H1 (cell line): ENCODE data around the gene LRP1. TPM values are rescaled to one million over a fixed set of nuclear protein-coding genes. Genes with fewer than 3 reads are reported as not detected.

ENCODE experiments used
- CTCF ChIA-PET: fragments of 300-600 bp; sonication (Branson Sonifier 250); formaldehyde crosslinking; loops from one replicate; lab custom pipeline; 2021; ENCODE audit not compliant: partially characterized antibody; lab: Charles Lee
- POLR2A ChIA-PET: fragments of 300-600 bp; sonication (Branson Sonifier 250); formaldehyde crosslinking; loops from one replicate; lab custom pipeline; 2021; ENCODE audit warnings: inconsistent platforms; ENCODE audit not compliant: partially characterized antibody; lab: Charles Lee
- DNase-seq, 2 experiments: peaks; one replicate each; pipeline versions ENCODE4 v3.0.0 to v3.0.0-alpha.2; 2010 to 2022; ENCODE audit warnings: low spot score in 2 of 2, low read depth in 1 of 2, mixed read lengths in 1 of 2
- FAIRE-seq: peaks from 2 replicates; lab custom pipeline; 2011; peaks lifted over from hg19 to GRCh38; lab: Jason Lieb, UNC
- H2AFZ ChIP-seq: 2 replicates; pipeline ENCODE4 v1.8.1; 2012; ENCODE audit warnings: low read length, inconsistent platforms
- H2AK5ac ChIP-seq: 2 replicates; pipeline ENCODE4 v1.6.1; 2013; ENCODE audit warnings: low read depth, low read length
- H2BK120ac ChIP-seq: replicated peaks from 2 replicates; pipeline ENCODE3; 2013; ENCODE audit warnings: low read depth, low read length, inconsistent platforms
- H2BK12ac ChIP-seq: 2 replicates; pipeline ENCODE4 v1.6.1; 2013; ENCODE audit warnings: low read depth, low read length
- H2BK15ac ChIP-seq: 2 replicates; pipeline ENCODE4 v1.6.1; 2013; ENCODE audit warnings: low read length
- H2BK20ac ChIP-seq: 2 replicates; pipeline ENCODE4 v1.6.1; 2013; ENCODE audit warnings: low read length
- H2BK5ac ChIP-seq: 2 replicates; pipeline ENCODE4 v1.6.1; 2013; ENCODE audit warnings: low read depth, low read length
- H3K14ac ChIP-seq: 2 replicates; pipeline ENCODE4 v1.6.1; 2013; ENCODE audit warnings: inconsistent platforms; ENCODE audit not compliant: insufficient read length
- H3K18ac ChIP-seq: 2 replicates; pipeline ENCODE4 v1.6.1; 2013; ENCODE audit warnings: low read length; ENCODE audit errors: extremely low read depth
- H3K23ac ChIP-seq: 2 replicates; pipeline ENCODE4 v1.6.1; 2013; ENCODE audit warnings: inconsistent platforms; ENCODE audit not compliant: insufficient read length
- H3K23me2 ChIP-seq: 2 replicates; pipeline ENCODE4 v1.6.1; 2013; ENCODE audit warnings: low read depth, low read length
- H3K27ac ChIP-seq: 2 replicates; pipeline ENCODE4 v1.6.1; 2011; ENCODE audit warnings: low read depth, low read length, inconsistent platforms
- H3K27me3 ChIP-seq, 4 experiments: replicated peaks in 1 of 4; 1 replicate in 1 of 4; 2 replicates in 3 of 4; pipeline versions ENCODE4 v1.6.1 to v1.8.1; 2011 to 2013; ENCODE audit warnings: low read length in 3 of 4, mild to moderate bottlenecking in 3 of 4, inconsistent platforms in 2 of 4, mixed read lengths in 2 of 4, moderate library complexity in 1 of 4; ENCODE audit not compliant: control insufficient read depth in 3 of 4, insufficient read depth in 3 of 4; ENCODE audit errors: extremely low read depth in 1 of 4
- H3K36me3 ChIP-seq, 4 experiments: 2 replicates each; pipeline versions ENCODE4 v1.6.1 to v1.8.1; 2011 to 2013; ENCODE audit warnings: mild to moderate bottlenecking in 4 of 4, low read length in 3 of 4, moderate library complexity in 2 of 4, control low read depth in 1 of 4, inconsistent platforms in 1 of 4; ENCODE audit not compliant: insufficient read depth in 4 of 4, control insufficient read depth in 2 of 4
- H3K4ac ChIP-seq: replicated peaks from 2 replicates; pipeline ENCODE3; 2013; ENCODE audit warnings: low read length, low read depth, mixed read lengths, inconsistent platforms; ENCODE audit not compliant: insufficient read length
- H3K4me1 ChIP-seq, 4 experiments: replicated peaks in 1 of 4; 1 replicate in 1 of 4; 2 replicates in 3 of 4; pipeline versions ENCODE4 v1.6.1 to v1.8.1; 2011 to 2013; ENCODE audit warnings: low read length in 3 of 4, inconsistent platforms in 2 of 4, mixed read lengths in 1 of 4; ENCODE audit not compliant: insufficient read depth in 4 of 4, control insufficient read depth in 3 of 4
- H3K4me2 ChIP-seq, 2 experiments: 2 replicates each; pipeline versions ENCODE4 v1.6.1 to v1.8.1; 2011 to 2013; ENCODE audit warnings: low read depth in 2 of 2, low read length in 2 of 2, control low read depth in 1 of 2, inconsistent platforms in 1 of 2, mild to moderate bottlenecking in 1 of 2; ENCODE audit not compliant: insufficient read depth in 1 of 2
- H3K4me3 ChIP-seq, 4 experiments: fragments of 200-600, 300-600 bp in 1 of 4; sonication (generic), shearing (Covaris generic), sonication (Bioruptor Twin) in 1 of 4; 2 replicates each; pipeline versions ENCODE4 v1.5.1 to v1.8.1; 2011 to 2016; ENCODE audit warnings: low read length in 4 of 4, low read depth in 3 of 4, control low read depth in 2 of 4, inconsistent platforms in 2 of 4, mild to moderate bottlenecking in 2 of 4, mixed read lengths in 1 of 4, moderate library complexity in 1 of 4; ENCODE audit not compliant: insufficient read depth in 2 of 4; ENCODE audit errors: extremely low read depth in 1 of 4
- H3K56ac ChIP-seq: replicated peaks from 2 replicates; pipeline ENCODE3; 2013; ENCODE audit warnings: low read depth, mild to moderate bottlenecking, mixed read lengths, low read length, inconsistent platforms; ENCODE audit not compliant: insufficient read length
- H3K79me1 ChIP-seq: 2 replicates; pipeline ENCODE4 v1.6.1; 2013; ENCODE audit warnings: low read depth, low read length, control low read depth
- H3K79me2 ChIP-seq, 2 experiments: 2 replicates each; pipeline versions ENCODE4 v1.6.1 to v1.8.1; 2012 to 2013; ENCODE audit warnings: low read length in 2 of 2, mild to moderate bottlenecking in 2 of 2, inconsistent platforms in 1 of 2; ENCODE audit not compliant: insufficient read depth in 2 of 2, control insufficient read depth in 1 of 2
- H3K9ac ChIP-seq, 4 experiments: replicated peaks in 1 of 4; 1 replicate in 1 of 4; 2 replicates in 3 of 4; pipeline versions ENCODE4 v1.6.1 to v1.8.1; 2011 to 2013; ENCODE audit warnings: low read depth in 3 of 4, low read length in 3 of 4, control low read depth in 2 of 4, mild to moderate bottlenecking in 2 of 4, moderate library complexity in 2 of 4, inconsistent platforms in 1 of 4; ENCODE audit errors: extremely low read depth in 1 of 4
- H3K9me3 ChIP-seq, 2 experiments: 2 replicates each; pipeline versions ENCODE4 v1.6.1 to v1.8.1; 2012 to 2013; ENCODE audit warnings: mild to moderate bottlenecking in 2 of 2, moderate library complexity in 2 of 2, control low read depth in 1 of 2, inconsistent platforms in 1 of 2, low read depth in 1 of 2, low read length in 1 of 2, mixed read lengths in 1 of 2; ENCODE audit not compliant: insufficient read depth in 2 of 2
- H4K20me1 ChIP-seq, 2 experiments: replicated peaks in 1 of 2; 2 replicates each; pipeline versions ENCODE3 to v1.8.1; 2011 to 2013; ENCODE audit warnings: inconsistent platforms in 2 of 2, low read length in 2 of 2, mild to moderate bottlenecking in 1 of 2; ENCODE audit not compliant: insufficient read depth in 2 of 2, control insufficient read depth in 1 of 2
- H4K5ac ChIP-seq: 2 replicates; pipeline ENCODE4 v1.6.1; 2013; ENCODE audit warnings: low read length, low read depth, mixed read lengths, inconsistent platforms; ENCODE audit not compliant: insufficient read length
- H4K8ac ChIP-seq: 2 replicates; pipeline ENCODE4 v1.8.0; 2013; ENCODE audit warnings: mild to moderate bottlenecking, moderate library complexity, low read length, inconsistent platforms; ENCODE audit not compliant: insufficient read depth; ENCODE audit errors: extremely low read depth
- H4K91ac ChIP-seq: replicated peaks from 2 replicates; pipeline ENCODE3; 2013; ENCODE audit warnings: low read length, mixed read lengths, inconsistent platforms; ENCODE audit not compliant: insufficient read length
- CREB1 ChIP-seq: IDR thresholded peaks from 2 replicates; pipeline ENCODE4 v1.6.1; 2012; ENCODE audit warnings: inconsistent platforms
- EZH2 ChIP-seq: fragments of 200-600 bp; sonication (generic); IDR thresholded peaks from 2 replicates; pipeline ENCODE4 v1.7.1; 2012; ENCODE audit warnings: low read depth, mild to moderate bottlenecking, moderate library complexity, low read length, inconsistent platforms; ENCODE audit not compliant: severe bottlenecking
- KDM4A ChIP-seq: IDR thresholded peaks from one replicate; pipeline ENCODE4 v1.7.1; 2012; ENCODE audit warnings: low read depth, mild to moderate bottlenecking, moderate library complexity, low read length, inconsistent platforms; ENCODE audit not compliant: severe bottlenecking
- KDM5A ChIP-seq: fragments of 200-600 bp; IDR thresholded peaks from 2 replicates; pipeline ENCODE4 v1.7.1; 2012; ENCODE audit warnings: mild to moderate bottlenecking, low read length, inconsistent platforms, mixed read lengths
- MAFK ChIP-seq: IDR thresholded peaks from 2 replicates; pipeline ENCODE4 v1.6.1; 2012; ENCODE audit warnings: low read depth, mild to moderate bottlenecking, improper control_type of control experiment, low read length
- NRF1 ChIP-seq: IDR thresholded peaks from 2 replicates; pipeline ENCODE4 v1.6.1; 2011; ENCODE audit warnings: mild to moderate bottlenecking, low read depth, low read length, improper control_type of control experiment
- POU5F1 ChIP-seq: IDR thresholded peaks from 2 replicates; pipeline ENCODE4 v1.6.1; 2011; ENCODE audit warnings: low read depth, mild to moderate bottlenecking, low read length, moderate library complexity
- SP1 ChIP-seq: IDR thresholded peaks from 2 replicates; pipeline ENCODE4 v1.6.1; 2011; ENCODE audit warnings: low read depth, low read length
- TAF7 ChIP-seq: optimal IDR thresholded peaks from 2 replicates; pipeline ENCODE3; 2011; ENCODE audit warnings: low read depth, mild to moderate bottlenecking, inconsistent platforms, low read length, moderate library complexity, borderline replicate concordance
- WGBS, 2 experiments: shearing (Covaris generic) in 1 of 2; methylation state at CpG; one replicate each; pipeline versions ENCODE4 v1.1.6 to v1.1.7; 2013 to 2015; ENCODE audit warnings: low lambda C conversion rate in 2 of 2, mixed read lengths in 2 of 2, inconsistent platforms in 1 of 2, low coverage in 1 of 2, missing lambda C conversion rate in 1 of 2; ENCODE audit not compliant: insufficient replicate concordance in 2 of 2, insufficient coverage in 1 of 2, insufficient read length in 1 of 2; ENCODE audit errors: extremely low coverage in 1 of 2, missing lambda C conversion rate in 1 of 2; 5-methylcytosine and 5-hydroxymethylcytosine counted together
- polyA plus RNA-seq, 7 experiments: library from polyadenylated mRNA; depleted of rRNA in 3 of 7; stranded (reverse) in 5 of 7; unstranded in 2 of 7; fragments of >200 nt in 5 of 7; fragments of 200-250 nt in 2 of 7; gene quantifications; 1 replicate in 5 of 7; 2 replicates in 1 of 7; 4 replicates in 1 of 7; pipeline versions ENCODE4 v1.2.1 to v1.2.3, GENCODE V29; 2011 to 2013; ENCODE audit warnings: missing spikeins in 2 of 7, mixed read lengths in 2 of 7
- total RNA-seq: library from RNA; stranded (reverse); fragmentation: NEBNext Ultra II Directional; extraction: Animal tissue kit (Norgen Biotek cat#: 25700); gene quantifications from 2 replicates; pipeline ENCODE4 v1.2.1, GENCODE V29; 2021

Gene LRP1
- total and polyA plus RNA-seq, 2 of the 8 experiments (the other 6 are each of a cell fraction or from before 2014, with no cell fraction given): 35.3 to 92.5 TPM

DNA sequence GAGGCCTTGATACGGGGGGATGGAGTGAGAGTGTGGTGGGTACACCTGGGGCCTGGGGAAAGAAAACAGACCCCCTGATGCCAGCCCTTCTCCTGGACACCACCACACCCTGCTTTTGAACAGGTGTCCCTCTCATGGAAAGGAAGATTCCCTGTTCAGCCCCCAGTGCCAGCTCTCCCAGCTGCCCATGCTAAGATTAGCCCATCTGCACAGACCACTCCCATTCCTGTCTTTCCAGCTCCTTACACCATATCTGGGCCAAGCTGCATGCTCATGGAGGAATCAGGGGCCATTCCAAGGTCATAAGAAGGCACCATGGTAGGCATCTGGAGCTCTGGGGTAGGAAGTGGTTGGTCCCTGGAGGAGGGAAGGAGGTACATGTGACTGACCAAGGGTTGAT lies 29.7 kb upstream of the LRP1 start:
- Histone ChIP-seq H3K27ac (no peak overlapping the region), H3K9ac (no peak overlapping the region), H3K23me2 (no peaks in the 10 kb centered on the region), H2BK20ac (no peak overlapping the region), H3K4me1 (peaks cover 0 to 13% (median 11%) of the 10 kb centered on the region in 4 experiments; a peak in 6 of 7 replicates), H3K9me3 (no peaks in the 10 kb centered on the region), H3K4me2 (no peak overlapping the region), H3K23ac (no peak overlapping the region), H2BK12ac (no peak overlapping the region), H3K36me3 (peaks cover 0 to 15% (median 7%) of the 10 kb centered on the region in 4 experiments; a peak in 6 of 8 replicates), H4K5ac (no peak overlapping the region), H3K14ac (no peak overlapping the region), H3K4ac (no peak overlapping the region), H4K20me1 (peaks cover 0 to 2% of the 10 kb centered on the region in 2 experiments), H4K8ac (no peak overlapping the region), H3K18ac (no peak overlapping the region), H2BK5ac (no peak overlapping the region), H3K4me3 (no peak overlapping the region), H2AK5ac (no peak overlapping the region), H2BK15ac (no peak overlapping the region), H3K27me3 (no peaks in the 10 kb centered on the region), H2AFZ (no peak overlapping the region), H3K79me2 (no peaks in the 10 kb centered on the region; a peak in 1 of 4 replicates), H3K79me1 (no peaks in the 10 kb centered on the region; the same call in 1 of the 2 replicates), H2BK120ac (no peak overlapping the region), H3K56ac (no peak overlapping the region), H4K91ac (no peak overlapping the region)
- FAIRE-seq (no peak), DNase-seq (no peak)
- 83% methylated on average over 1 of the region's 1 CpG; no CpG with 5 or more reads in 1 of the 2 experiments for WGBS, 2 experiments
- CTCF ChIA-PET: interaction anchor here (0.9 to 15.7 kb wide), 12 partner anchors 6 to 77 kb away, joined by 3 to 325 read pairs (median 6); partner anchors contain the start of genes NAB2 and STAT6
- POLR2A ChIA-PET: interaction anchor here (0.6 to 16.5 kb wide), 7 partner anchors 9 to 48 kb away, joined by 3 to 352 read pairs (median 4); partner anchors contain the start of genes NAB2, NEMP1 and STAT6
- no peak for TF ChIP-seq EZH2
- TF ChIP-seq CREB1: no peak
- no peak for TF ChIP-seq KDM4A
- no peak for TF ChIP-seq TAF7
- TF ChIP-seq NRF1: no peak
- no peak for TF ChIP-seq MAFK
- TF ChIP-seq KDM5A: no peak
- TF ChIP-seq SP1: no peak
- TF ChIP-seq POU5F1: no peak
